Stromal cell of bone marrow (primary cell): ENCODE data around the gene PGAP3.
A peak's percentile ranks its signal among the peaks of the same experiment; 100 is the strongest.
"Not testable (repeated sequence)": the region's sequence is repeated elsewhere in the genome, so short reads cannot be mapped to it uniquely, and the experiment has no call there.

ENCODE experiments used
- DNase-seq: peaks from one replicate; pipeline ENCODE4 v3.0.0-alpha.2; 2012; ENCODE audit warnings: low read depth

Gene PGAP3, protein sequence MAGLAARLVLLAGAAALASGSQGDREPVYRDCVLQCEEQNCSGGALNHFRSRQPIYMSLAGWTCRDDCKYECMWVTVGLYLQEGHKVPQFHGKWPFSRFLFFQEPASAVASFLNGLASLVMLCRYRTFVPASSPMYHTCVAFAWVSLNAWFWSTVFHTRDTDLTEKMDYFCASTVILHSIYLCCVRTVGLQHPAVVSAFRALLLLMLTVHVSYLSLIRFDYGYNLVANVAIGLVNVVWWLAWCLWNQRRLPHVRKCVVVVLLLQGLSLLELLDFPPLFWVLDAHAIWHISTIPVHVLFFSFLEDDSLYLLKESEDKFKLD

DNA sequence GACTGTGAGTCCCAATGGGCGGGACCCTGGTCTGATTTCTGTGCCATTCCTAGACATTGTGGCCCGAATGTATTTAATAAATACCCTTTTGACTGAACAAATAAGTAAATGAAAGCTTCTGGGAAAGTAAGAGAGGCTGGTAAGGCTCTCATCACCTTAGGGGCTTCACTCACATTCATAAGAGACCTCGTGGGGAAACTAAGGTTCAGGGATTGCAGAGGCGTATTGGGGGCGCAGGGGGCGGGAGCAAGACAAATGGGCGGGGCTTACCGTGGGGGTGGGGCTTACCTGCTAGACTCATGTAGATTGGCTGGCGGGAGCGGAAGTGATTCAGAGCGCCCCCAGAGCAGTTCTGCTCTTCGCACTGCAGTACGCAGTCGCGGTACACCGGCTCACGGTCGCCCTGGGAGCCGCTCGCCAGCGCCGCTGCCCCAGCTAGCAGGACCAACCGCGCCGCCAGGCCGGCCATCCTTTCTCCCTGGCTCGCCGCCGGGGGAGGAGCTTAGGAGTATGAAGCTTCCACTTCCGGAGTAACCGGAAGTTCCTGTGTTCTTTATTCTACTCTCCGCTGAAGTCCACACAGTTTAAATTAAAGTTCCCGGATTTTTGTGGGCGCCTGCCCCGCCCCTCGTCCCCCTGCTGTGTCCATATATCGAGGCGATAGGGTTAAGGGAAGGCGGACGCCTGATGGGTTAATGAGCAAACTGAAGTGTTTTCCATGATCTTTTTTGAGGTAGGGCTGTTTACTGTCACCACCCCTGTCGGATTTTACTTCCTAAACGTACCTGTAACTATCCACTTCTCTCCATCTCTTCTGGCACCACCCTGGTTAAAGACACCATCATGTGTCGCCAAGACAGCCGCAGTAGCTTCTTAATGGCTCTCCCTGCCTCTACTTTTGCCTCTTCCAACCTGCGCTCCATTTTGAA is at the start of gene PGAP3:
Gene PGAP3, minus strand, starts transcription at position 512 of the 929 bp plus-strand sequence. Its CDS starts 43 bp downstream, at position 469.
- peak; percentile 82 for DNase-seq

DNA sequence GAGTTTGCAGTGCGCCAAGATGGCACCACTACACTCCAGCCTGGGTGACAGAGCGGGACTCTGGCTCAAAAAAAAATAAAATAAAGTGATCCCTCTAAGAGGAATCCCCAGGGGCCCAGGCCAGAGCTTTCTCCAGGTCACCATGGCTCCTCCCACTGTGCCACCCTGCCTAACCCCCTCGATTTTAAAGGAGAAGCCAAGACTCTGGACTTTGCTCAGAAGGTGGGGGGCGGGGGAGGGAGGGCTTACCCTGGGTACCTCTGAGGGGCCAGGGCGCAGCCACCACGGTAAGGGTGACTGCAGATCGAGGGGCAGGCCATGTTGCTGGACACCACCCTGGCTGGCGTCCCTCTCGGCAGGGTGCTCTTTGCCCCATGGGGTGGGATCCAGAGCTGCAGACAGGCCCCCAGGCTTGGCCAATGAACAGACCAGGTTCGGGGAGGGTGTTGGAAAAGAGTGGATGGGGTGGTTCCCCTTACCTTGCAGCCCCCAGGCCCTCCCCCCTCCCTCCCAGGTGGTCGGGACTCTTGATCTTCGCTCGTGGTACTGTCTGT is 49.4 kb upstream of the PGAP3 start:
- no peak for DNase-seq

DNA sequence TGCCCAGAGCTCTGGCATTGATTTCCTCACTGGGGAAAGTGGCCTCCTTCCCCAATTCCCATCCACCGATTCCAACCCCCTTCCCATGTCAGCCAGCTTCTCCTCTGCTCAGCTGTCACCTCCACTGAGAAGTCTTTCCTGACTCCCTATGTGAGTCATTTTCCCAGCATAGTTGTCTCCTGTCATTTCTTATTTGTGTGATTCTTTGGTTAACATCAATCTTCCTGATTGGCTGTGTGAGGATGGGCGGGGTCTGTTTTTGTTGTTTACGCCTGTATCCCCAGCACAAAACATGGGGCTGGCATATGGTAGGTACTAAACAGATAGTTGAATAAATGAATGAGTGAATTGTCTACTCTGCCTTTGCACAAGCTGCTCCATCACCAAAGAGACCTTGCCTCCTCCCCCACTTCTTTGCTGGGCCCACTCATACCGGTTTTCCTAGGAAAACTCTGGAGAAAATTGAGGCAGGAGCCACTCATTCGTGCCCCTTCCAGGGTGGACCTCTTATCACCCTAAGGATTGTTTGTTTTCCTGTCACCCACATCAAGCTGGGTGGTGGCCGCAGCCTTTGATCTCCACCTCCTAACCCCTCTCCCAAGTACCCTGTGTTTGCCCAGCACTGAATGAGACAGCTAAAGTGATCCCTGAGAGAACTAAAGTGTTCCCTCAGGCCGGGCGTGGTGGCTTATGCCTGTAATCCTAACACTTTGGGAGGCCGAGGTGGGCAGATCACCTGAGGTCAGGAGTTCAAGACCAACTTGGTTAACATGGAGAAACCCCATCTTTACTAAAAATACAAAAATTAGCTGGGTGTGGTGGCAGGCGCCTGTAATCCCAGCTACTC is 48.7 kb upstream of the PGAP3 start:
- DNase-seq: no peak

DNA sequence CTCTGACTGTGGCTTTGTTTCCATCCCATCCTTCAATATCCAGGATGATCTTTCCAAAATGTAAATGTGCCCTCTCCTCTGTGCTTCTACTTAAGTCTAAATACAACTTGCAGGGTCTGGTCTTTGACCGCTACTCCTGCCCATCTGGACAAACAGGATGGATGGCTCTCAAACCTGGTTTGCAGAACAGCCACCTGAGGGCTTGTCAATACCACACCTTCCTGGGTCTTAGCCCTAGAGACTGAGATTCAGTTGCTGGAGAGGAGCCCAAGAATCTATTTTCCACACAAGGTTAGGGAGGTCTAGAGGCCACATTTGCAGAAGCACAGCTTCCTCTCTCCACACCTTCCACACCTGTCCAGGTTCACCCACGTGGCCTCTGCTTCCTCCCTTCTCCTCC is 48.0 kb upstream of the PGAP3 start:
- no peak for DNase-seq

DNA sequence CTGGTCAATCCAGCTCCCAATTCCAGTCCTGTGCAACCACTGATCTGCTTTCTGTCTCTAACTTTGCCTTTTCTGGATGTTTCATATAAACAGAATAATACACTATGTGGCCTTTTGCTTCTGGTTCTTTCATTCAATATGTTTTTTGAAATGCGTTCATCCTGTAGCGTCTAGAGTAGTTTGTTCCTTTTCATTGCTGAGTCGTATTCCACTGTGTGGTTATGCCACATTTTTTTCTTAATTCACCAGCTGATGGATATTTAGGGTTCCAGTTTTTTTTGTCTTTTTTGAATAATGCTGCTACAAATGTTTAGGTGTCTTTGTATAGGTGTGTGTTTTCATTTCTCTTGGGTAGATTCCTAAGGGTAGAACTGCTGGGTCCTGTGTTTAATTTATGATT is 44.7 kb upstream of the PGAP3 start:
- DNase-seq: no peak

DNA sequence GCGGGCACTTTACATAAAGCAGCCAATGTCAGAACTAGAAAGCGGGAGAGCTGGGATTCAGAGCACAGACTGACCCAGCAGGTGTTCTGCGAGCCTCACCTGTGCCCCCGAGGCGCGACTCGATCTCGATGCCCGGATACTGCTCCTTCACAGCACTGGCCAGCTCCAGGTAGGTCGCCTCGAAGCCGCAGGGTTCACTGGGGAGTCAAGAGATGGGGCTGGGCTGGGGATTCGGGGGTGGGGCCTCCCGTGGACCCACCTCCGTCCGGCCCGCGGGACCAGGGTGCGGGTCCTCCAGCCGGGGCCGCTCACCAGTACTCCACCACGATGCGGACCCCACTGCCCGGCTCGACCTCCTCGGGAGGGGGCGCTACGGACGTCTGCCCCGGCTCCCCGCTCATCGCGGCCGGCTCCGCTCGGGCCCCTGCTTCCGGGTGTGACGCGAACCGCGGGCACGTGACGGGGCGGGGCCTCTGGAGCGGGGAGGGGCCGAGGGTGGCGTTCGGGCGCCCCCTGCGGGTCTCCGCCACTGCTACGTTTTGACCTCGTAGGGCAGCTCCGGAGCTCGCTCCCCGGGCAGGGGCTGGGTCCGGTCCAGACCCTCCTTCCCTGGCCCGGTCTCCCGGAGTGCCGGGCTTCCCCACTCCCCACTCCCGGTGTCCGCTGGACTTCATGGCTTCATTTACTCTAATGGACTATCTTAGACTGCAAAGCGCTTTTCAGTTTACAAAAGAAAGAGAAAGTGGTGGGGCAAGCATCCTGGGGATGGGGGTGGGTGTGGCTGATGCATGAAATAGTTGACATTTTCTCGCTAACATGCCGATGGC is 42.5 kb upstream of the PGAP3 start, which contains the start of gene MIEN1:
Gene MIEN1, minus strand, starts transcription at position 438 of the 827 bp plus-strand sequence. Its CDS starts 37 bp downstream, at position 401.
- DNase-seq: peak; percentile 58

DNA sequence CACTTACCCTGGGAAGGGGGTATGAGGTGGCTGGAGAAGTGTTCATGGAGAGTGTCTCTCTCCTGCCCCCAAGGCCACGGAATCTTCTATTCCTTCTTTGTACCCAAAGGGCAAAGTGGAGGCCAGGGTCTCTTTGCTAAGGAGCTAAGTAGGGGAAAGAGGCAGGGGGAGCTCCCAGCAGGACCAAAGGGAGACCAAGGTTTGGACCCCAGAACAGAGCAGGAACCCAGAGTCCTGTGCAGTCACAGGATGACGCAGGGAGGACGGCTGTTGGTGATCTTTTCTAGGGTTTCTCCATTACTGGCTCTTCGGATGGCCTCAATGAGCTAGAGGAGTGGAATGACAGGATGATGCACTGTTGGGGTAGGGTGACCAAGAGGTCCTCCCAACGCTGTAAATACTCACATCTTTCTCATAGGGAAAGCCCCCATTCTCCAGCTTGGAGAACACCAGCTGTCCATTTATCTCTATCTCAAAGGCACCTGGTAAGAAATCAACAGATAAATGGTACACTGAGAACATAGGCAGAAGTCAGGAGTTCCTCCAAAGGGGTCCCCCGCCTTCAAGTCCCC is 41.5 kb upstream of the PGAP3 start:
- DNase-seq: no peak

DNA sequence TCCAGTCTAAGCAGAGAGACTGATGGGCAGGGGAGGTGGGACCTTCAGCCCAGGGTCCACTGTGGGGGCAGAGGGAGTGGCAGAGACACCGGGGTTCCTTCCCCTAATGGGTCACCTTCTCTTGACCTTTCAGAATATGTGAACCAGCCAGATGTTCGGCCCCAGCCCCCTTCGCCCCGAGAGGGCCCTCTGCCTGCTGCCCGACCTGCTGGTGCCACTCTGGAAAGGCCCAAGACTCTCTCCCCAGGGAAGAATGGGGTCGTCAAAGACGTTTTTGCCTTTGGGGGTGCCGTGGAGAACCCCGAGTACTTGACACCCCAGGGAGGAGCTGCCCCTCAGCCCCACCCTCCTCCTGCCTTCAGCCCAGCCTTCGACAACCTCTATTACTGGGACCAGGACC is 39.7 kb upstream of the PGAP3 start:
- no peak for DNase-seq

DNA sequence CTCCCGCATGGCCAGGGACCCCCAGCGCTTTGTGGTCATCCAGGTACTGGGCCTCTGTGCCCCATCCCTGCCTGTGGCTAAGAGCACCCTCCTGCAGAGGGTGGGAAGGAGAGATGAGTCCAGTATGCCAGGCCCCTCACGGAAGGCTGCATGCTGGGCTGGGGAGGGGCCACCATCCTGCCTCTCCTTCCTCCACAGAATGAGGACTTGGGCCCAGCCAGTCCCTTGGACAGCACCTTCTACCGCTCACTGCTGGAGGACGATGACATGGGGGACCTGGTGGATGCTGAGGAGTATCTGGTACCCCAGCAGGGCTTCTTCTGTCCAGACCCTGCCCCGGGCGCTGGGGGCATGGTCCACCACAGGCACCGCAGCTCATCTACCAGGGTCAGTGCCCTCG is 38.8 kb upstream of the PGAP3 start:
- DNase-seq: no peak

DNA sequence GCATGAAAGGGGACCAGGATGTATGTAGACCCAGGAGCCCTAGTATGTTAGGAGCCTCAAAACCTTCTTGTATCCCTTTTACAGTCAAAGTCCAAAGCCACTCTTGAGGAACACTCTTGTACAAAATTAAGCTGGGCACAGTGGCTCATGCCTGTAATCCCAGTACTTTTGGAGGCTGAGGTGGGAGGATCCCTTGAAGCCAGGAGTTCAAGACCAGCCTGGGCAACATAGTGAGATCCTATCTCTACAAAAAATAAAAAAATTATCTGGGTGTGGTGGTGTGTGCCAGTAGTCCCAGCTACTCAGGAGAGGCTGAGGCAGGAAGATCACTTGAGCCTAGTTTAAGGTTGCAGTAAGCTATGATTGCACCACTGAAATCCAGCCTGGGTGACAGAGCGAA is 38.1 kb upstream of the PGAP3 start:
- not testable (repeated sequence) for DNase-seq

DNA sequence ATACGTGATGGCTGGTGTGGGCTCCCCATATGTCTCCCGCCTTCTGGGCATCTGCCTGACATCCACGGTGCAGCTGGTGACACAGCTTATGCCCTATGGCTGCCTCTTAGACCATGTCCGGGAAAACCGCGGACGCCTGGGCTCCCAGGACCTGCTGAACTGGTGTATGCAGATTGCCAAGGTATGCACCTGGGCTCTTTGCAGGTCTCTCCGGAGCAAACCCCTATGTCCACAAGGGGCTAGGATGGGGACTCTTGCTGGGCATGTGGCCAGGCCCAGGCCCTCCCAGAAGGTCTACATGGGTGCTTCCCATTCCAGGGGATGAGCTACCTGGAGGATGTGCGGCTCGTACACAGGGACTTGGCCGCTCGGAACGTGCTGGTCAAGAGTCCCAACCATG is 36.9 kb upstream of the PGAP3 start:
- DNase-seq: no peak

DNA sequence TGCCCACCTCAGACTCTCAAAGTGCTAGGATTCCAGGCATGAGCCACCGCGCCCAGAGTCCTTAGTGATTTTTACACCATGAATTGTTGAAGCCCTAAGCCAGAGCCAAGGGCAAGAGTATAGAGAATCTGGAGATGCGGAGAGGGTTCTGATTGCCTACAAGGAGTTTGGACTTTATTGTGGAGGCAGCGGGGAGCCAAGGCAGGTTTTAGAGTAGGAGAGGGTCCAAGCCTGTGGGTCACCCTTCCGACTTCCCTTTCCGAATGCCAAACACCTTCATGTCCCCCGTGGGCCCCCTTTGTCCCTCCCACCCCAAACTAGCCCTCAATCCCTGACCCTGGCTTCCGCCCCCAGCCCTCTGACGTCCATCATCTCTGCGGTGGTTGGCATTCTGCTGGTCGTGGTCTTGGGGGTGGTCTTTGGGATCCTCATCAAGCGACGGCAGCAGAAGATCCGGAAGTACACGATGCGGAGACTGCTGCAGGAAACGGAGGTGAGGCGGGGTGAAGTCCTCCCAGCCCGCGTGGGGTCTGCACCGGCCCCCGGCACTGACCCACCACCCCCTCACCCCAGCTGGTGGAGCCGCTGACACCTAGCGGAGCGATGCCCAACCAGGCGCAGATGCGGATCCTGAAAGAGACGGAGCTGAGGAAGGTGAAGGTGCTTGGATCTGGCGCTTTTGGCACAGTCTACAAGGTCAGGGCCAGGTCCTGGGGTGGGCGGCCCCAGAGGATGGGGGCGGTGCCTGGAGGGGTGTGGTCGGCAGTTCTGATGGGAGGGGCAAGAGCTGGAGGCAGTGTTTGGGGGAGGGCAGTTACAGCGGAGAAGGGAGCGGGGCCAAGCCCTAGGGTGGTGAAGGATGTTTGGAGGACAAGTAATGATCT is 35.4 kb upstream of the PGAP3 start:
- DNase-seq: no peak

DNA sequence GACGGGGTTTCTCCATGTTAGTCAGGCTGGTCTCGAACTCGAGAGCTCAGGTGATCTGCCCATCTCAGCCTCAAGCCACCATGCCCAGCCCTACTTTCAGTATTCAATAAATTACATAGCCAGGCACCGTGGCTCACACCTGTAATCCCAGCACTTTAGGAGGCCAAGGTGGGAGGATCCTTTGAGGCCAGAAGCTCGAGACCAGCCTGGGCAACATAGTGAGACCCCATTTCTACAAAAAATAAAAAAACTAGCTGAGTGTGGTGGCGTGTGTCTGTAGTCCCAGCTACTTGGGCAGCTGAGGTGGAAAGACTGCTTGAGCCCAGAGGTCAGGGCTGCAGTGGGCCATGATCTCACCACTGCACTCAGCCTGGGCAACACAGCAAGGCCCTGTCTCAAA is 34.2 kb upstream of the PGAP3 start:
- no peak for DNase-seq

DNA sequence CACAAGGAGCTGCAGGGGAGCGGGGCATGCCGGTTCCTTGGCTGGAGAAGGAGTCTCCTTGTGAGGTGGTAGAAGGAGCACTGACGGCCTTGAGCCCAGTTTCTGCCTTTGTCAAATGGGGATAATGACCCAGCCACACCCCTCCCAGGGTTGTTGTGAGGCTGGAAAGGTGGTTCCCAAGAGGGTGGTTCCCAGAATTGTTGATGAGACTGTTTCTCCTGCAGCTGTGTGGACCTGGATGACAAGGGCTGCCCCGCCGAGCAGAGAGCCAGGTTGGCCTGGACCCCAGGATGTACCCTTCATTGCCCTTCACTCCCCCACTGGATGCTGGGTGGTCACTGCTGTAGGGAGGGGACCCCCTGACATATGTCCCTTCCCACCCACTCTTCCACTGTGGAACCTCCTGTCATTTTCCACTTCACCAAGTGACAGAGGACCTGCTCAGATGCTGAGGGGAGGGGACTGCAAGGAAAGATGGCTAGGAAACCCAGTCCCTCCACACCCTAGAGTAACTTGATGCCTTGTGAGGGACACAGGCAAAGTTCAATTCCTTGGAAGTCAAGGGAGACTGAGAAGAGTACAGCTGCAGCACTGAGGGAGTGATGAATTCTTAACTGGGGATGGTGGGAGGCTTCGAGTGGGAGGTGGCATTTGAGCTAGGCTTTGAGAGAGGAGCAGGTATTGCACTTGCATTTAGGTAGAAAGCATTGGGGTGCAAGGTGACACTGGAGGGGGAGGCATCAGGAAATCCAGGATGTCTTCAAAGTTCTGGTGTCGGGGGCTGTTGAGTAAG is 31.9 kb upstream of the PGAP3 start:
- no peak for DNase-seq

DNA sequence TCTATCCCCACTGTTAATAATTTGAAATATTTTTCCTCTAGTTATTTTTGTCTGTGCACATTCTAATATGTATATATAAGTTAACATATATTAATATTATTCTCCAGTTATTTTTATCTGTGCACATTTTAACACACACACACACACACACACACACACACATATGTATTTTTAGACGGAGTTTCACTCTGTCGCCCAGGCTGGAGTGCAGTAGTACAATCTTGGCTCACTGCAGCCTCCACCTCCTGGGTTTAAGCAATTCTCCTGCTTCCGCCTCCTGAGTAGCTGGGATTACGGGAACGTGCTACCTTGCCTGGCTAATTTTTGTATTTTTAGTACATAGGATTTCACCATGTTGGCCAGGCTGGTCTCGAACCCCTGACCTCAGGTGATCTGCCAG is 29.8 kb upstream of the PGAP3 start:
- DNase-seq: no peak

DNA sequence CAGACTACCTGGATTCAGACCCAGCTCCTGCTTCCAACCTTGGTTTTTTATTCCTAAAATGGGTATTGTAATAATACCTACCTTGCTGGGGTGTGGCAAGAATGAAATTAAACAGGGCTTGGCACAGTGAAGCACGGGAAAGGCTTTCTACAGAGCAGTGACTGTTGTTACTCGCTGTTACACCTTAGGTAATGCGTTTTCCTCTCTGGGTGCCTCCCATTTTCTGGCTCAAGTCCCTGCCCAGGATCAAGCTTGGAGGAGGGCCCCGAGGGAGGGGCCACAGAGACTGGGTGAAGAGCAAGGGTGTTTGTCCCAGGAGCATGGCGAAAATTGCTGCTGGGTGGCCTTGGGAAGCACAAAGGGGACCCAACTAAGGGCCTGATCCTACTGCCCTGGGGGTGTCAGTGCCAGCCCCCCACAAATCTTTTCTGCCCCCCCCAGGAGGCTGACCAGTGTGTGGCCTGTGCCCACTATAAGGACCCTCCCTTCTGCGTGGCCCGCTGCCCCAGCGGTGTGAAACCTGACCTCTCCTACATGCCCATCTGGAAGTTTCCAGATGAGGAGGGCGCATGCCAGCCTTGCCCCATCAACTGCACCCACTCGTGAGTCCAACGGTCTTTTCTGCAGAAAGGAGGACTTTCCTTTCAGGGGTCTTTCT is 29.2 kb upstream of the PGAP3 start:
- no peak for DNase-seq

DNA sequence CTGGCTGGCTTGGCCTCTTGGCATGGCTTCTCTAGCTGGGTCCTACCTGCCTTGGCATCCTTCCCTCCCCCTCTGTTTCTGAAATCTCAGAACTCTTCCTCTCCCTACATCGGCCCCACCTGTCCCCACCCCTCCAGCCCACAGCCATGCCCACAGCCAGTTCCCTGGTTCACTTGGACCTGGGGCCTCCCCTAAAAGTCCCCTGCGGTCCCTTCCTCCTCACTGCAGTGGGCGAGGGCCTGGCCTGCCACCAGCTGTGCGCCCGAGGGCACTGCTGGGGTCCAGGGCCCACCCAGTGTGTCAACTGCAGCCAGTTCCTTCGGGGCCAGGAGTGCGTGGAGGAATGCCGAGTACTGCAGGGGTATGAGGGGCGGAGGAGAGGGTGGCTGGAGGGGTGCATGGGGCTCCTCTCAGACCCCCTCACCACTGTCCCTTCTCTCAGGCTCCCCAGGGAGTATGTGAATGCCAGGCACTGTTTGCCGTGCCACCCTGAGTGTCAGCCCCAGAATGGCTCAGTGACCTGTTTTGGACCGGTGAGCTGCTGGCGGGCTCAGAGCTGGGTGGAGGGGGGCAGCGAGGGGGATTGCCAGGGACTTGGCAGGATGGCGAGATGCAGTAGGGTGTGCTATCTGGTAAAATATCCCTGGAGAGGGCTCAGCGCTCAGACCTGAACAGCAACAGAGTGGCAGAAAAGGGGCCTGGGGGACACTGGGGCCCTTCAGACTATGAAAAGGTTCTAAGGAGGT is 28.4 kb upstream of the PGAP3 start:
- no peak for DNase-seq
